NOMO-1 treated with dmso at 0.1 percent for 144 hours (cell line): ENCODE data around the gene WFDC1.

Experiments
- DNase-seq: peaks from one replicate; lab custom pipeline; 2025; ENCODE audit not compliant: unreplicated experiment; lab: John Stamatoyannopoulos, UW

WFDC1 gene, protein sequence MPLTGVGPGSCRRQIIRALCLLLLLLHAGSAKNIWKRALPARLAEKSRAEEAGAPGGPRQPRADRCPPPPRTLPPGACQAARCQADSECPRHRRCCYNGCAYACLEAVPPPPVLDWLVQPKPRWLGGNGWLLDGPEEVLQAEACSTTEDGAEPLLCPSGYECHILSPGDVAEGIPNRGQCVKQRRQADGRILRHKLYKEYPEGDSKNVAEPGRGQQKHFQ

DNA sequence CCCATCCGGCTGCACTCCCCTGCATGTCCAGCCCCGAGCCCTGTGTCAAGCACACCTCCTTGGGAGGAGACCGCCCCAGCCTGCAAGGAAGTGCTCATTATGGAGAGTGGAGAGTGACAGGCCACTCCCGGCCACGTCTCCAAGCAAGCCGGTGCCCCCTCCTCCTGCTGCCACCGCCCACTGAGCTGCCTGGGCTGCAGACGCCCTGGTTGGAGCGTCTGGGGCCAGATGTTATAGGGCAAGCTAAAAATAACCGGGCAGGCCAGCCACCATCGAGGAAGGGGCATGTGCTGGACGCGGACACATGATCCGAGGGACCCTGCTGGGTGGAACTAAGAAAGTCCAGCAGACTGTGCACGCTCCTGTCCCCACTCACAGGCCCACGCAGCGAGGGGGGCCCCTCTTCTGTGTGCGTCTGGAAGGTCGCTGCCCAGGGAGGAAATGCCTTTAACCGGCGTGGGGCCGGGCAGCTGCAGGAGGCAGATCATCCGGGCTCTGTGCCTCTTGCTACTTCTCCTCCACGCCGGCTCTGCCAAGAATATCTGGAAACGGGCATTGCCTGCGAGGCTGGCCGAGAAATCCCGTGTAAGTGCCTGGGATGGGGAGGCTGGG lies at the start of gene WFDC1:
Gene WFDC1 (plus strand): TSS at position 348 of the 612 bp plus-strand sequence. CDS start 94 bp downstream, at position 442.
- DNase-seq = peak; percentile 19

DNA sequence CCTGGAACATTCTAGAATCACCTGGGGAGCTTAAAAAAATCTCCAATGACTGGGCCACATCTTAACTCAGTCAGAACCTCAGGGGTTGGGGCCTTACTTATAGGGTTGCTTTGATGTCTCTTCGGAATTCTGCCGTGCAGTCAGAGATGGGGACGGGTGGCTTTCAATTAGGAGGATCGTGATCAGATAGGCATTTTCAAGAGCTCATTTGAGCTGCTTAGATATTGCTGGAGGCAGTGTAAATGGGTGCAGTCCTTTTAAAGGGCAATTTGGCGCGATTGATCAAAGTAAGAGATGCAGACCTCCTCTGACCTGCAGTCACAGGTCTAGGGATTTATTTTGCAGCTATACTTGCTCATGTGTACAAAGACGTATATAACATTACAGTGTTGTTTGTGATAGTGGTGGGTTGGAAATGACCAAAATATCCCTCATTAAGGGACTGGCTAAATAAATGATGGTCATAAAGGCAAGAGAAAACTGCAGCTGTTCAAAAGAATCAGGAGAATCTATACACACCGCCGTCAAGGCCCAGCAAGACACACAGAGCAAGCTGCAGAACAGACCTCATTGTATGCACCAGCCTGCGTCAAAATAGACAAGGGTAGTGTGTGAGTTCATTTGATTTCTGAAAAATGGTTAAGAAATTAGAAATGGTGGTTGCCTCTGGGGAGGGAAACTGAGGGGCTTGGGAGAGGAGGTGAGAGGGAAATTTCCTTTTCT lies 48.6 kb upstream of the WFDC1 start:
- no peak for DNase-seq

DNA sequence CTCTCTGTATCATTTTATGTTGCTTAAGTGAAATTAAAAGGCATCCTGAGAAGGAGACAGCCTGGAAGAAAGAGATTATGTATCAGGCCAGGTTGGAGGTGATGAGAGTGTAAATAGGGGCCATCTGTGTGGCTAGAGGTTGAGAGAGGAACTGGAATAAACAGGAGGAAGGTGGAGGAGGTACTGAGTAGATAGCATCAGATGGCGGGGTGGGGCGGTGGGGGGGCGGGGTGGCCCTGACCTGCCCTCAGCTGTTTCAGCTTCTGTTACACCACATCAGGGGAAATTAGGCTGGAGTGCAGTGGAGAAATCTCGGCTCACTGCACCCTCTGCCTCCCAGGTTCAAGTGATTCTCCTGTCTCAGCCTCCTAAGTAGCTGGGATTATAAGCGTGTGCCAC lies 48.0 kb upstream of the WFDC1 start:
- DNase-seq = no peak

DNA sequence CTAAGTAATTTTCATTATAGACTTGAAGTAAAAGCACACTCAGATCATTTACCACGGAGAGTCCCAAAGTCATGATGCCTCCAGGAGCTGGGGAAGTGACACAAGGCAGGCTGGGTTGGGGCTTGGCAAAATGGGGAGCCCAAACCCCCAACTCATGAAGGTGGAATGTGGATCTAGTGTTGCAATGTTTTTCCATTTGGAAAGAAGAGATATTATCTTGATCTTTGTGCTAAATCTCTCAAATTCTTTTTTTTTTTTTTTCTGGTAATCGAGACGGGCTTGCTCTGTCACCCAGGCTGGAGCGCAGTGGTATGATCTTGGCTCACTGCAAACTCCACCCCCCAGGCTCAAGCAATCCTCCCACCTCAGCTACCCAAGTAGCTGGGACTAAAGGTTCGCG lies 47.3 kb upstream of the WFDC1 start:
- no peak for DNase-seq

DNA sequence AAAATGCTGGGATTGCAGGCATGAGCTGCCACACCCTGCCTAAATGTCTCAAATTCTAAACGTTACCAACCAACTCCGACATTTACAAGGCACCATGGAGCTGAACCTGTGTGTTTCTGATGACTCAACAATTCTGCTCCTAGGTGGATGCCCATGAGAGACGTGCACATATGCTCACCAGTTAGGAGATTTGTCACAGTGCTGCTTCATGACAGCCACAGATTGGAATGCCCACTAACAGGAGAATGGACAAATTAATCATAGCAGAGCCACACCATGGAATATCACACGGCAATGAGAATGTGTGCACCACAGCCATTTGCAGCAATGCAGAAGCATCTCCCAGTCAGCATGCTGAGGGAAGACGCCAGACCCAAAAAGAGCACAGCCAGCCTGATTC lies 46.8 kb upstream of the WFDC1 start:
- no peak for DNase-seq

DNA sequence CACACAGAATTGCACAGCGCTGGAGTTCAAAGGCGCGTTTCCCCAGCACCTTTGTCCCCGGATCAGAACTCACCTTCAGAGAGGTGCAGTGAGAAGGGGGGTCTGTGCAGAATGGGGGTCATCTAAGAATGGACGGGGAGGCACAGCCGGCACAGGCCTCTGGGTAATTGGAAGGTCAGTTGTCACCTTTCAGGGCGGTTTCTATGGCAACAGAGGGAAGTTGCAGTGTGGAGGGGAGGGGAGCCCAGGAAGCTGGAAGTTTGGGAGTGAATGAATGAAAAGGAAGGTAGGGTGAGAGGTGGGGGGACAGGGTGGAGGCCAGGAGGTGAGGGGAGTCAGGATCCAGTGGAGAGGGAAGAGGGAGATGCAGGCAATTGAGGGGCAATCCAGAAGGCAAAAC lies 42.5 kb upstream of the WFDC1 start:
- no peak for DNase-seq

DNA sequence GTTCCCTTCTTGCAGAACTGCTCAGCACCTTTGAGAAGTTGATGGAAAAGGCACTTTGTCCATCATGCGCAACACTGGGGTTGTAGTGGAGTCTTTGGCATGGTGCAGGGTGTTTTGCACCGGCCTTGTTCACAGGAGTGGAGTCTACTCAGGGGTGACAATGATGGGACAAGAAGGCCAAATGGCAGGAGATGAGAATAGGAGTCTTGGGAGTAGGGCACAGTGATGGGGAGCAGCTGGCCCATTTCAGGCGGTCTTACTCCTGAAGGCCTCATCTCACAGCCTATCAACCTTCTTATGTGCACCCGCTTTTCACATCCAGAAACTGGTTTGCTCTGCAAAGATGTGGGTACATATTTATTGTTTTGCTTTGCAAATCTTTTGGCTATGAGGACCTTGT lies 41.5 kb upstream of the WFDC1 start:
- DNase-seq = no peak

DNA sequence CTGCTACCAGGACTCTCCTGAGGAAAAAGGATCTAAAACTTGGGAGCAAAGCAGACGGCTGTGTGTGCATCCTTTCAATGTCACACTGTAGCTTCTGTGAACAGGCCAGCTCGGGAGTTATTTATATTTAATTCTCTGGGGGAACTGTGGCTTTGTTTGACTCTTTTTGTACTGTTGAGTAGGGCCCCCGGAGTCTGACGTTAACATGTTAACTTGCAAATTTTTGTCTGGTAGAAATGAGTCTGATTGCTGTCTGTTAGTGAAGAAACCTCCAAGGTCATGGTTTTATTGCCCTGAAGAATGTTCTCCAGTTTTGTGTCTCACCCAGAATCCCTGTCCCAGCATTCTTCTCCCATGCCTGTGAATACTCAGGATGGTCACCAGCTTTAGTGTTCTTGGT lies 40.6 kb upstream of the WFDC1 start:
- DNase-seq = no peak

DNA sequence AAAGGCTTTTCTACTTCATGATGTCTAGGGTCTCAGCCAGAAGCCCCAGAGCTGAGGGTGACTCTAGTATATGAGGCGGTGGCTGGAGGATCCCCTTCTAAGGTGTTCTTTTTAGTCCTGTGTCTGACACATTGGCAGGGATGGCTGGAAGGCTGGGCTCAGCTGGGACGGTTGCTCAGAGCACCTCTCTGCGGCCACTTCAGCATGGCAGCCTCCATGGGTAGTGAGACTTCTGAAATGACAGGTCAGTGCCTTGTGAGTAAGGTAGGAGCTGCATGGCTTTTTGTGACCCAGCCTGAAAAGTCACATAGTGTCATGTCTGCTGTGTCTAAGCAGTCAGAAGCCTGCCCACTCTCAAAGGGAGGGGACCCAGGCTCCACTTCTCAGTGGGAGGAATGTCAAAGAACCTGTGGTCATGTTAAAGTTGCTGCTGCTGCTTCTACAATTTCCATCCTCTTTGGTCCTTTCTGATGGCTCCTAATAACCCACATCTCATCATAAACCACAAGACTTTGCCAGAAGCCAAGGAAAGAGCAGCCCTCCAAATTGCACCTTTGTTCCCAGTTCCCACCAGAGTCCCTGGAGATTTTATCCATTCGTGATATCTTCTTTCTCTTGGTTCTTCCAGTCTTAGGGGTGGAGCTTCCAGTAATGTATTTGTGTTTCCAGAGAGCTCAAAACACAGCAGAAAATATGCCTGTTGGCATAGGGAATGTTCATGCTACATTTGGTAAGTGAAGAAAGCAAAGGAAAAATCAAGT lies 39.4 kb upstream of the WFDC1 start:
- DNase-seq = no peak

DNA sequence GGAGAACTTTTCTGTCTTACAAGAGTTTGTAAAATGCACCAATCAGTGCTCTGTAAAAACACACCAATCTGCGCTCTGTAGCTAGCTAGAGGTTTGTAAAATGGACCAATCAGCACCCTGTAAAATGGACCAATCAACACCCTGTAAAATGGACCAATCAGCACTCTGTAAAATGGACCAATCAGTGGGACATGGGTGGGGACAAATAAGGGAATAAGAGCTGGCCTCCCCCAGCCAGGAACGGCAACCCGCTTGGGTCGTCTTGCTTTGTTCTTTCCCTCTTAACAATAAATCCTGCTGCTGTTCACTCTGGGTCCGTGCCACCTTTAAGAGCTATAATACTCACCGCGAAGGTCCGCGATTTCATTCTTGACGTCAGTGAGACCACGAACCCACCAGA lies 36.4 kb upstream of the WFDC1 start:
- DNase-seq = no peak

DNA sequence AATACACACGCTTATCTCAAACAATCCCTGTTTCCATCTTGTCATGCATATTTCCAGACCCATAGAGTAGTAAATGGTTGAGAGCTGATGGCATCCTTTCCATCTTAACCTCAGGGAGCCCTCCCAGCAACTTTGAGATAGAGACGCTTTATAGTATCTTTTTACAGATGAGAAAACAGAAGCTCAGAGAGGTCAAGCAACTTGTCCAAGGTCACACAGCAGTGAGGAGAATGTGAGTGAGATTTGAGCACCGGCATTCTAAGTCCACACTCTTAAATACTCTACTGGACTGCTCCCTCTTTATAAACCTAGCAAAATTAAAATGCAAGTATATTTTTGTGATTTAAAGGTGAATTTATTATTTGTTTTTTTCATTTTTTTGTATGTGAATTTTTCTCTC lies 35.0 kb upstream of the WFDC1 start:
- no peak for DNase-seq

DNA sequence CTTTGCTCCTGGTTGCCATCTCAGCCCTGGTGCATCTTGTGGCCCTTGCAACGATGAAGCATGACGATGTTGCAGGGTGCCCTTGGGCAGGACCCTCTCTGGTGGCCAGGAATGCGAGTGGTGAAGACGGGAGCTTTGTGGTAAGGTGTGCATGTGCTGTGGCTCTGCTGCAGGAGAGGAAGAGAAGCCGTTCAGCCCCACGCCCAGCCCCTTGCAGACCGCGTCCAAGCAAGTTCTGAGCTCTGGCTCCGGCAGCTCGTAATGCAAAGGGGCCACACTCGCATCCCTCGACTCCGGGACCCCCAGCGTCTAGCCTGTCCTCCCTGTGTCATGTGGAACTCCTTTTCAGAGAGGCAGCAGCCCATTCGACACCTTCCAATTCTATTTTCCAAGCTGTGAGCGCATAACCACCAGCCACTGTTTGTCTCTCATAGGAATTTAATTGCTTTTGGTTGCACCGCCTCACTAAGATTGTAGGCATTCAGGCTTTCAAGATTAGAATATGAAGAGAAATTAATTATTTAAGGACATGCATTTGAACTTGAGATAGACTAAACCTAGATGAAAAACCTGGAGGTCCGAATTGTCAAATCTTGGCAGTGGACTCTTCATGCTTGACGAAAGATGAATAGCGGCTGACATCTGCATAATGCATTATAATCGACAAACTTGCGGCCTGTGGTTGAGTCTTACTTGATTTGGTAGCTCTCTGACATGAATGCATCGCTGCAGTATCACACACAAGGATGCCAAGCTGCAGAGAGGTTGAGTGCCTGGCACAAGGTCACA lies 33.7 kb upstream of the WFDC1 start:
- DNase-seq = no peak

DNA sequence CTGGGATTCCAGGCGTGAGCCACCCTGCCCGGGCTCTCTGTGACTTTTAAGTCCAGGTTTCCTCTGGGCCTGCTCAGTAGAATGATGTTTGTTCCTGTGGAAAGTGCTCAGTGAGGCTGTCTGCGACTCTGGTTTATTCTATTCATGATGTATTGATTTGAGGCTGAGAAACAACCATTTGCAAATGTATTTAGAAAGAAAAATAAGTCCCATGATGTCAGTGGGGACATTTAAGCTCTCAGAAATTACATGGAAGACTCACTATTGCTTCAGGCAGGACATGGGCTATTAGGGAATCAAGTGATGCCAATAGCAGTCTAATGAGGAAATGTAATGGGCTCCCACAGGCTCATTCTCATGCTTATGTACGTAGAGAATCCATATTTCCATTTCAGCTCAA lies 32.6 kb upstream of the WFDC1 start:
- DNase-seq = no peak

DNA sequence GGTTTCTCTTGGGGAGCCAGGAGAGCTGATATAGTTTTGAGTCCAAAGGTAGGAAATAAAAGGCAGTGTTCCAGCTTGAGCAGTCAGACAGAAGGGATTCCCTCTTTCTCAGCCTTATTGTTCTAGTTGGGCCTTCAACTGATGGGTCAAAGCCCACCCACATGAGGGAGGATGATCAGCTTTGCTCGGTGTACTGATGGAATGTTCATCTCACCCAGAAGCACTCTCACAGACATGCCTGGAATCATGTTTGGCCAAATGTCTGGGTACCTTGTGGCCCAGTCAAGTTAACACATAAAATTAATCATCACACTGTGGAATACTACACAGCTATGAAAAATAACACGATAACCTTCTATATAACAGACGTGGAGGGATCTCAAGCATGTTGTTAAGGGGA lies 31.7 kb upstream of the WFDC1 start:
- no peak for DNase-seq

DNA sequence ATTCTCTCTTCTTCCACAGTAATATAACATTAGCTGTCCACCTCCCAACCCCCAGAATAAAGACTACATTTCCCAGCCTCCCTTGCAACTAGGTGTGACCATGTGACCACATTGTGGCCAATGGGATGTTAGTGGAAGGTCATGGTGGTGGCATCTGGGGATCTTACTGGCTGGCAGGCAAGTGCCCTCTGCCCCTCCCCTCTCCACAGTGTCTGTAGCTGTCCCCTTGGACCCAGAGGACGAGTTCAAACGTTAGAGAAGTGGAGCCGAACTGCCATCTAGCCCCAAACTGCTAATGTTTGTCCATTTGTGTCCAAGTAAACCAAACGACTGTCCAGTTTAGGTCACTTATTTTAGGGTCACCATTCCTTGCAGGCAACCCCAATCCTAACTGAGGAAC lies 28.2 kb upstream of the WFDC1 start:
- DNase-seq = no peak

DNA sequence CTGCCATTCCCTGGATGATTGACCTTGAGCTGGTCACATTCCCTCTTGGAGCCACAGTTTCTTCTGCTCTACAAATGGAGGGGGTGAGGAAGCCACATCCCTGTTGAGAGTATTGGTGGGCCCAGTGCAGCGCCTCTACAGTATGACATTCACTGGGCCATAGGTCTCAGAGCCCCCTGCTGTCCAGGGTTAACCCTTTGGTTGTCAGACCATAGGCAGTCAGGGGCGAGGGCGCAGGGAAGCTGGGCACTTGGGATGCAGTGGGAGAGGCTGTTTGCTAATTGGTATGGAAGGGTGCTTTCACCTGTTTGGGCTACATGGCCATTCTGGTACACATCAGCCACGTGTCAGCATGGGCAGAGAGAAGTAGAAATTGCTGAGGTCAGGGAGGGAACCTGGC lies 27.3 kb upstream of the WFDC1 start:
- no peak for DNase-seq

DNA sequence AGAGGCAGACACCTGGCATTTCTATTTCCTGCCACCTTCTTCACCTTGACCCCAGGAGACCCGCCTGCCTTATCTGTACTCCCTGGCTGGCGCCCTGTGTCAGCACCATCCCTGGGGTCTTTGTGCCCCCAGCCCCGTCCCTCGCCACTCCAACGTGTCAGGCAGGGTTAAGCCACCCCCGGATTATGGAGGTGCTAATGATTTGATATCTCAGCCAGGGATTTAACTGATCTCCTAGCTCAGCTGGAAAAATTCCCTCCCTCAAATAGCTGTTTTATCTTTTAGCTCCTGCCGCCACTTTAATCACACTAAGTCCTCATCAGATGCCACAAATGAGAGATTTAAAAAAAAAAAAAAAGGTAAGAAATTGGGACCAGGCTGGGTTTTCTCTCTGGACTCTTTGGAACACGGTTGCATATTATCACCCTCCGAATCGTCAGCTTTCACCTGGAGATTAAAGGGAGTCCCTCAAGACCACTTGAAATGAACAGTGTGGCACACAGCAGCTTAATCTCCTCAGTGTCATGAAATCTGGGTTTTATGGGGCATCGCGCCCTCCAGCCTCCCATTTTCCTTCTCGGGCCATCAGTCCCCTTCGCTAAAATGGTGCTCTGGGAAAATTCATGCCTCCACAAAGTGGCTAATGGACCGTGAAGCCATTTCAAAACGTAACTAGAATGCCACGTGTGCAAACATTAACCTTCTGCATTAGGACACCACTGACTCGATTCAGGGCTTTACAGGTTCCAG lies 26.2 kb upstream of the WFDC1 start:
- DNase-seq = no peak

DNA sequence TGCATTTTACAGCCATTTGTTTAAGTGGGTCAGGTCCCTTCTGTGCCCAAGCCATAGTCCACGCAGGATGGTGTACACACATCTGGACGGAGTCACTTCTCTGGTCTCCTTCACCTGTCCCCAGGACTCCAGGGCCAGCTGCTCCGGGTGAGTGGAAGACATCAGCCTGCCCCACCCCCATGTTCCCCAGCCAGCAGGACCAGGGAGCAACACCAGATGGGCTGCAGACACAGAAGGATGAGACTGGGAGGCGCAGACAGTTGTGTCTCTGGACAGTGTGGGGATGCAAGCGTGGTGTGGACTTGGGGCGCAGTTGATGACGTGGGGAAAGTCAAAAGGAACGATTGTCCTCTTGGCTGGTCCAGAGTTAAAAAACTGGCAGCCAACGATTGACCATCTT lies 24.6 kb upstream of the WFDC1 start:
- no peak for DNase-seq

DNA sequence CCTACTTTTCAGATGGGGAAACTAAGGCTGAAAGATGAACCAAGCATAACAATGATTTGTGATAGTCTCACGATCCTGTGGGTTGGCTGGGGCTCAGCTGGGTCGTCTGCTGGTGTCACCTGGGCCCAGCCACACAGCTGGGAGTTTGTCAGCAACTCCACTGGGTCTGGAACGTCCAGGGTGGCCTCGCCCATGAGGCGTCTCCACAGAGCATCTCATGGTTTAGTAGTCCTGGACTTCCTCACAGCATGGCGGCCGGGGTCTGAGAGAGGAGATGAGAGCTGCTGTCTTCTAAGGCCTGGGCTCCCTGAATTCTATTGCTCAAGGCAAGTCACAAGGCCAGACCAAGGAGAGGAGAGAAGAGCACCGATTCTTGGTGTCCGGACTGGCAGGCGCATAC lies 24.1 kb upstream of the WFDC1 start:
- DNase-seq = no peak

DNA sequence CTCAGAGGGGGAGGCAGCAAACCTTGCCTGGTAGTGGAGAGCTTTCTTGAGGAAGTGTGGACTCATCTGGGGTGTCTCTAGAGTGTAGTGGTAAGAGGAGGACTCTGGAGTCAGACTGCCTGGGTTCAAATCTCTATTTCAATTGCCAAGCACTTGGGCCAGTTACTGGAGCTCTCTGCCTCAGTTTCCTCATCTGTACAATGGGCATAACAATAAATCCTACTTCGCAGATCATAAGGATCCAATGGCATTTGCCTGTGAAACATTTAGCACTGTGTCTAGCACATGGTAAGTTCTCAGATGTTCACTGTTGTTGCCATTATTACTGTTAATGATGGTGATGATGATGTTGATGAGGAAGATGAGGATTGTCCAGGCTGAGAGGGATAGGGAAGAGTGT lies 23.6 kb upstream of the WFDC1 start:
- no peak for DNase-seq
